Astrocyte of the spinal cord (primary cell): ENCODE measurements around the gene KCNIP3.

ENCODE experiments used
- DNase-seq: peaks from one replicate; pipeline ENCODE4 v3.0.0; 2011; ENCODE audit warnings: low read depth, low spot score
- H3K4me3 ChIP-seq: 2 replicates; pipeline ENCODE4 v1.5.1; 2011; ENCODE audit warnings: low read depth, mild to moderate bottlenecking, low read length, moderate library complexity
- in situ Hi-C: cut with HindIII; loops from 2 replicates; pipeline ENCODE4 v1.10.0; 2017; ENCODE audit warnings: low sequenced_read_pairs
- TF ChIP-seq, protein P1 (sequence below): IDR thresholded peaks from 2 replicates; pipeline ENCODE4 v1.5.1; 2012; ENCODE audit warnings: low read depth, mild to moderate bottlenecking, low read length, inconsistent platforms

Gene KCNIP3

DNA sequence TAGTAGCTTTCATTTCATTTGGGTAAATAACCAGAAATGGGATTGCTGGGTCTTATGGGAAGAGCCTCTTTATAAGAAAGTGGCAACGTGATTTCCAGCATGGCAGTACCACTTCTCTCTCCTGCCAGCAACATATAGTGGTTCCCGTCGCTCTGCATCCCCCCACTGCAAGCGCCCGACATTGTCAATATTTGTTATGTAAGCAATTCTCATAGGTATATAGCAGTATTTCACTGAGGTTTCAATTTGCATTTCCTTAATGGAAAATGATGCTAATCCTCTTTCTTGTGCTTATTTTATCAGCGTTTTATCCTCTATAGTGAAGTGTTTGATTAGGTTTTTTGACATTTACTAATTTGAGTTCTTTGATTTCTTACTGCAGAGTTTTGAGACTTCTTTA lies 69.4 kb downstream of the KCNIP3 start:
- no peak overlapping the region for H3K4me3 ChIP-seq
- in situ Hi-C loops = no loop called here
- TF ChIP-seq, protein P1, sequence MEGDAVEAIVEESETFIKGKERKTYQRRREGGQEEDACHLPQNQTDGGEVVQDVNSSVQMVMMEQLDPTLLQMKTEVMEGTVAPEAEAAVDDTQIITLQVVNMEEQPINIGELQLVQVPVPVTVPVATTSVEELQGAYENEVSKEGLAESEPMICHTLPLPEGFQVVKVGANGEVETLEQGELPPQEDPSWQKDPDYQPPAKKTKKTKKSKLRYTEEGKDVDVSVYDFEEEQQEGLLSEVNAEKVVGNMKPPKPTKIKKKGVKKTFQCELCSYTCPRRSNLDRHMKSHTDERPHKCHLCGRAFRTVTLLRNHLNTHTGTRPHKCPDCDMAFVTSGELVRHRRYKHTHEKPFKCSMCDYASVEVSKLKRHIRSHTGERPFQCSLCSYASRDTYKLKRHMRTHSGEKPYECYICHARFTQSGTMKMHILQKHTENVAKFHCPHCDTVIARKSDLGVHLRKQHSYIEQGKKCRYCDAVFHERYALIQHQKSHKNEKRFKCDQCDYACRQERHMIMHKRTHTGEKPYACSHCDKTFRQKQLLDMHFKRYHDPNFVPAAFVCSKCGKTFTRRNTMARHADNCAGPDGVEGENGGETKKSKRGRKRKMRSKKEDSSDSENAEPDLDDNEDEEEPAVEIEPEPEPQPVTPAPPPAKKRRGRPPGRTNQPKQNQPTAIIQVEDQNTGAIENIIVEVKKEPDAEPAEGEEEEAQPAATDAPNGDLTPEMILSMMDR = no peak
- DNase-seq = no peak

DNA sequence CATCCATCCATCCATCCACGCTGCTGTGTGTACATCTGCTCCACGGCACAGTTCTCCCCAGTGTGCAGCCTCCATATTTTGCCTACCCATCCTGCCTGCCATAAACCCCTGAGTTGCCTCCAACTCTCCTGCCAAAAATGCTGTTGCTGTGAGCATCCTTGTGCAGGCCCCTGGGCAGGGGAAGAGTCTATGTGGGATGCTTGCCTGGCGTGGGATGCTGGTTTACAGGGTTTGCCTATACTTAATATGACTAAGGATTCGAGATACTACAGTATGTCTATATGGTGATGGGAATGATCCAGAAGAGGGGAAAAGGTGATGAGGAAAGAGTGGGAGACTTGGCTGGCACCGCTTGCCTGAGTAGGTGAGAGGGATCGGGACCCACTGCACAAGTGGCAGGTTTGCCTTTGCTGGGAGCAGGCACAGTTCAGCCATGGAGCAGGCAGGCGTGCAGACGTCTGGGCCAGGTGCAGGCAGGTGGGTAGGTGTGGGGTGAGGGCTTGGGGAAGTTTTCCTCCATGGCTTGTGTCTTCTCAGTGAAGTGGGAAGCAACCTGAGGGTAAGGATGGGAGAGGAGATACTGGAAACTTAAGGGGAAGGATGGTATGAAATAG lies 75.2 kb downstream of the KCNIP3 start:
- in situ Hi-C loops = no loop called here
- H3K4me3 ChIP-seq = no peak overlapping the region
- TF ChIP-seq, protein P1 = no peak
- DNase-seq = no peak

DNA sequence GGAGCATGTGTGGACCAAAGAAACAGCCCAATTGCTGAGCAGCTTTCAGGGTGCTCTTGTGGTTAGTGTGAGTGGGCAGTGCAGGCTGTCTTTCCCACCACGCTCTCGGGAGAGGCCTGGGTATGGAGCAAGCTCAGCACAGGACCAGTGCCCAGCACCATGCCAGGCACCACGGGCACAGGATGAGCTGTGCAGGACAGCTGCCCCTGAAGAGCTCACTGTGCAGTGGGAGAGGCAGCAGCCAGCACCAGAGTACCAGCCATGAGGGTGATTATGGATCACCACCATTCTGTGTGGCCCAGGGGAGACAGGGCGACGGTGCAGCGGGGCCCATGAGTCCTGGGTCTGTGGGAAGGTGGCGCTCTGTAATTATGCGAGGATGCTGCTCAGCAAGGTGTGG lies 75.7 kb downstream of the KCNIP3 start:
- no peak for DNase-seq
- in situ Hi-C loops = no loop called here
- H3K4me3 ChIP-seq = no peak overlapping the region
- TF ChIP-seq, protein P1 = no peak

DNA sequence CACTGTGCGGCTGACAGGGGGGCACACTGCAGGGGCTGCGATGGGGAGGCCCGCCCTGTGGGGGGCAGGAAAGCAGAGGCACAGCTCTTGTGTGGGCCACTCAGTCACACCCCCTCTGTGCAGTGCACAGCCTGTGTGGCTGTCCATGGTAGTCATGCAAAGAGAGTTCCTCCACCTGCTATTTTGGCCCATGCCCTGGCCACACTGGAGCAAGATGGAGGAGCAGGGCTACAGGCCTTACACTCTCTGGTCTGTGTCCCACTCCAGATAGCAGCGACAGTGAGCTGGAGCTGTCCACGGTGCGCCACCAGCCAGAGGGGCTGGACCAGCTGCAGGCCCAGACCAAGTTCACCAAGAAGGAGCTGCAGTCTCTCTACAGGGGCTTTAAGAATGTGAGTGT lies 76.9 kb downstream of the KCNIP3 start:
- no peak for DNase-seq
- TF ChIP-seq, protein P1 = no peak
- H3K4me3 ChIP-seq = no peak overlapping the region
- in situ Hi-C loops = no loop called here

DNA sequence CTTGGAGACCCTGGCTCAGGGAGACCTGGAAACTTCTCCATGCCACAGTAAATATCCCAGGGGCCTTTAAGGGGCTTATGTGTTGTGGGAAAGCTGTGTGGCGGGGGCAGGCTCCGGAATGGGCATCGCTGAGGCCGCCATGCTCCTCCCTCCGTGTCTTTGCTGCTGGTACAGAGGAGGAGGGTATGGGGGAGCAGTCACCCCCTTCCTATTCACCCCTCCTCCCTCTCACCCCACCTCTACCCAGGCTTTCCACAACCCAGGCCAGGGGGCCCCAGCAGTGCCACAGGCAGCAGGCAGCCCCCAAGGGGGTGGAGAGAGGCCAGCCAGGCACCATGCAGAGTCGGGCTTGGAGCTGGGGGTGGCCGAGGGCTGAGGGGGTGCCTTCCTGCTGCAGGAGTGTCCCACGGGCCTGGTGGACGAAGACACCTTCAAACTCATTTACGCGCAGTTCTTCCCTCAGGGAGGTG lies 77.3 kb downstream of the KCNIP3 start:
- no peak overlapping the region for H3K4me3 ChIP-seq
- TF ChIP-seq, protein P1 = no peak
- in situ Hi-C loops = no loop called here
- no peak for DNase-seq

DNA sequence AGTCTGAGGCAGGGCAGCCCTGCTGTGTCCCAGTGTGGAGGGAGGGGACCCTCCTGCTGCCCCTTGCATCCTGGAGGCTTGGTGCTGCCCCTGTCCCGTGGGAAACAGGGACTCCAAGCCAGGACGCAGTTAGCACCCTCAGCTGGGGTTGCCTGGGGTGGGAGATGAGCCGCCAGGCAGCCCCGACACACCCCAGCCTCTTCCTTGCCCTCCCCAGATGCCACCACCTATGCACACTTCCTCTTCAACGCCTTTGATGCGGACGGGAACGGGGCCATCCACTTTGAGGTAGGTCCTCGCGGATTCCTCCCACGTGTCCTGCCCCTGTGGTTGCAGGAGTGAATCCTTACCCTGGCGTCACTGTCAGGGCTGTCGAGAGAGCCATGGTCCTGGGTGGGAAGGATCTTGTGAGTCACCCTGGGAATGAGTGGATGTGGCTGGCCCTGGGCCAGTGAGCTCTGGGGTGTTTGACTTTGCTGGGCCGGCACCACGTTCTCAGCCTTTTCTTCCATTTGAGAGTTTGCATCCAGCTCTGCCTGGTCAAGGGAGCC lies 77.8 kb downstream of the KCNIP3 start:
- H3K4me3 ChIP-seq = no peak overlapping the region
- TF ChIP-seq, protein P1 = no peak
- in situ Hi-C loops = no loop called here
- peak; percentile 5 for DNase-seq
